ENCODE results near the gene NOS2. TPM values are rescaled to one million over a fixed set of nuclear protein-coding genes. Genes with fewer than 3 reads are reported as not detected.
"Not testable (repeated sequence)": the region's sequence is repeated elsewhere in the genome, so short reads cannot be mapped to it uniquely, and the experiment has no call there.

Gene NOS2
- total RNA-seq, 1 experiment from 2014 or later, result 0.67 TPM

- H3K27ac ChIP-seq (ENCODE audit: low read depth, low read length, poor library complexity, severe bottlenecking); H3K27me3 ChIP-seq (replicated peaks; ENCODE audit: insufficient read depth, low read depth, low read length, poor library complexity); DNase-seq (ENCODE audit: low spot score); H3K4me3 ChIP-seq (ENCODE audit: low read depth, low read length, poor library complexity, severe bottlenecking); CTCF ChIA-PET; H3K36me3 ChIP-seq (ENCODE audit: insufficient read depth, low read length, poor library complexity, severe bottlenecking); H3K9me3 ChIP-seq (ENCODE audit: low read depth, low read length, poor library complexity, severe bottlenecking); intact Hi-C loops (cut with micrococcal nuclease; ENCODE audit: unreplicated experiment); H3K4me1 ChIP-seq (ENCODE audit: insufficient read depth, low read length, poor library complexity, severe bottlenecking); POLR2A ChIA-PET (ENCODE audit: low non-redundant PET); BruUV-seq (replicated peaks): not testable (repeated sequence)
Measured at GRCh38 chr17:27838607-27839006, 38.3 kb upstream of the NOS2 start.

- POLR2A ChIA-PET (ENCODE audit: low non-redundant PET); CTCF ChIA-PET: not testable (repeated sequence)
Measured at GRCh38 chr17:27837769-27838168, 37.4 kb upstream of the NOS2 start.

GRCh38 chr17:27836651-27837050, 36.3 kb upstream of the NOS2 start:
- TF ChIP-seq CTCF (conservative IDR thresholded peaks at IDR 0.05; ENCODE audit: low read depth, low read length) (no peak), EZH2 (IDR thresholded peaks at IDR 0.05; ENCODE audit: borderline replicate concordance, low read depth, low read length, poor library complexity, severe bottlenecking) (no peak)
- H3K36me3 ChIP-seq (ENCODE audit: insufficient read depth, low read length, poor library complexity, severe bottlenecking), result no peaks in the 10 kb centered on the region
- DNase-seq (ENCODE audit: low spot score), result no peak
- H3K27ac ChIP-seq (ENCODE audit: low read depth, low read length, poor library complexity, severe bottlenecking), result no peak overlapping the region
- intact Hi-C loops (cut with micrococcal nuclease; ENCODE audit: unreplicated experiment), result no loop called here
- H3K27me3 ChIP-seq (replicated peaks; ENCODE audit: insufficient read depth, low read depth, low read length, poor library complexity), result no peaks in the 10 kb centered on the region
- H3K4me3 ChIP-seq (ENCODE audit: low read depth, low read length, poor library complexity, severe bottlenecking), result no peak overlapping the region
- POLR2A ChIA-PET (ENCODE audit: low non-redundant PET), result no interaction called here
- no peaks in the 10 kb centered on the region for H3K4me1 ChIP-seq (ENCODE audit: insufficient read depth, low read length, poor library complexity, severe bottlenecking)
- H3K9me3 ChIP-seq (ENCODE audit: low read depth, low read length, poor library complexity, severe bottlenecking), result no peaks in the 10 kb centered on the region
- CTCF ChIA-PET, result no interaction called here
- BruUV-seq (replicated peaks), result no TSS peak

More at GRCh38 chr17:27837769-27838168, 37.4 kb upstream of the NOS2 start:
- H3K36me3 ChIP-seq (ENCODE audit: insufficient read depth, low read length, poor library complexity, severe bottlenecking); H3K4me3 ChIP-seq (ENCODE audit: low read depth, low read length, poor library complexity, severe bottlenecking); DNase-seq (ENCODE audit: low spot score); H3K27ac ChIP-seq (ENCODE audit: low read depth, low read length, poor library complexity, severe bottlenecking); H3K9me3 ChIP-seq (ENCODE audit: low read depth, low read length, poor library complexity, severe bottlenecking); H3K27me3 ChIP-seq (replicated peaks; ENCODE audit: insufficient read depth, low read depth, low read length, poor library complexity); intact Hi-C loops (cut with micrococcal nuclease; ENCODE audit: unreplicated experiment); BruUV-seq (replicated peaks); H3K4me1 ChIP-seq (ENCODE audit: insufficient read depth, low read length, poor library complexity, severe bottlenecking): not testable (repeated sequence)

- CTCF ChIA-PET, result no interaction called here
- no TSS peak for BruUV-seq (replicated peaks)
Measured at GRCh38 chr17:27834571-27834970, 34.2 kb upstream of the NOS2 start.

More at GRCh38 chr17:27834571-27834970, 34.2 kb upstream of the NOS2 start:
- H3K4me1 ChIP-seq (ENCODE audit: insufficient read depth, low read length, poor library complexity, severe bottlenecking), result no peaks in the 10 kb centered on the region
- no peak for DNase-seq (ENCODE audit: low spot score)
- intact Hi-C loops (cut with micrococcal nuclease; ENCODE audit: unreplicated experiment), result no loop called here
- no peak overlapping the region for H3K27ac ChIP-seq (ENCODE audit: low read depth, low read length, poor library complexity, severe bottlenecking)
- H3K36me3 ChIP-seq (ENCODE audit: insufficient read depth, low read length, poor library complexity, severe bottlenecking), result no peaks in the 10 kb centered on the region
- TF ChIP-seq EZH2 (IDR thresholded peaks at IDR 0.05; ENCODE audit: borderline replicate concordance, low read depth, low read length, poor library complexity, severe bottlenecking) (no peak), CTCF (conservative IDR thresholded peaks at IDR 0.05; ENCODE audit: low read depth, low read length) (no peak)
- no peaks in the 10 kb centered on the region for H3K27me3 ChIP-seq (replicated peaks; ENCODE audit: insufficient read depth, low read depth, low read length, poor library complexity)
- no peaks in the 10 kb centered on the region for H3K9me3 ChIP-seq (ENCODE audit: low read depth, low read length, poor library complexity, severe bottlenecking)
- POLR2A ChIA-PET (ENCODE audit: low non-redundant PET), result interaction anchor here (0.6 kb wide), 1 partner anchor 52 kb away, joined by 4 read pairs; no protein-coding TSS in a partner anchor
- H3K4me3 ChIP-seq (ENCODE audit: low read depth, low read length, poor library complexity, severe bottlenecking), result no peak overlapping the region

Measured in A673 (cell line).